ENCODE measurements around the gene NDUFB4. TPM values are rescaled to one million over a fixed set of nuclear protein-coding genes. Genes with fewer than 3 reads are reported as not detected.
"Not testable (repeated sequence)": the region's sequence is repeated elsewhere in the genome, so short reads cannot be mapped to it uniquely, and the experiment has no call there.

The NDUFB4 gene
- total RNA-seq, 5 donors from 2014 or later (not counting 1 experiment from before 2014, with no cell fraction given), result 59.3 to 79.6 (median 73.6) TPM

DNA sequence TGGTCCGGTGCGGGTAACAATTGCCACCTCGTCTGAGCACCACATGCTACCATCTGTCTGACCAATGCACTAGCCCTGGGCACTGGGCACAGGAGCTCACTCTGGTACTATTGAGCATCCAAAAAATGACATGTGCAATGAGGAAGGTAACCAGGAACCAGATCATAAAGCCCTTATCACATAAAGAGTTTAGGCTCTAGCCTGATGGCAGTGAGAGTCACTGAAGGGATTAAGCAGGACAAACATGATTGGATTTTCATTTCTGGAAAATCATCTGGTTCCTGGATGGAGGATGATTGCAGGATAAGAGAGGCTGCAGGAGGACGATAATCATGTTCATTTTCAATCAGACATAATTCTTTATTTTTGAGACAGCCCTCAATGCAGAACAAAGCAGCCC is 12.4 kb downstream of the NDUFB4 start:
- ChIA-PET POLR2A (no interaction called here), CTCF (no interaction called here)
- no peak overlapping the region for H3K4me3 Mint-ChIP-seq
- H3K9me3 ChIP-seq, result no peaks in the 10 kb centered on the region
- WGBS (ENCODE audit: insufficient coverage), result 88% methylated on average over 3 of the region's 4 CpGs
- no peaks in the 10 kb centered on the region for H3K36me3 ChIP-seq (ENCODE audit: control insufficient read depth in 2 of 2, extremely low read depth in 1 of 2, insufficient read depth in 1 of 2, low read length in 1 of 2)
- DNase-seq (no peak), ATAC-seq (replicated peaks in 1 of 4) (no peak)
- H3K27me3 Mint-ChIP-seq, result peaks cover 0 to 8% of the 10 kb centered on the region in 2 donors
- H3K4me1 Mint-ChIP-seq, result no peaks in the 10 kb centered on the region
- no peaks in the 10 kb centered on the region for H3K27me3 ChIP-seq (replicated peaks in 1 of 2; ENCODE audit: control insufficient read depth in 2 of 2, extremely low read depth in 1 of 2, insufficient read depth in 2 of 2, low read length in 1 of 2)
- H3K9me3 Mint-ChIP-seq, result no peaks in the 10 kb centered on the region
- no peaks in the 10 kb centered on the region for H3K4me1 ChIP-seq (ENCODE audit: control insufficient read depth in 1 of 2, extremely low read depth in 1 of 2, insufficient read depth in 2 of 2, low read length in 2 of 2)
- H3K27ac Mint-ChIP-seq, result no peak overlapping the region
- no peak overlapping the region for H3K27ac ChIP-seq (ENCODE audit: low read length)
- H3K36me3 Mint-ChIP-seq, result no peaks in the 10 kb centered on the region
- no peak overlapping the region for H3K4me3 ChIP-seq (ENCODE audit: control insufficient read depth in 1 of 2, extremely low read depth in 1 of 2, low read length in 1 of 2)

DNA sequence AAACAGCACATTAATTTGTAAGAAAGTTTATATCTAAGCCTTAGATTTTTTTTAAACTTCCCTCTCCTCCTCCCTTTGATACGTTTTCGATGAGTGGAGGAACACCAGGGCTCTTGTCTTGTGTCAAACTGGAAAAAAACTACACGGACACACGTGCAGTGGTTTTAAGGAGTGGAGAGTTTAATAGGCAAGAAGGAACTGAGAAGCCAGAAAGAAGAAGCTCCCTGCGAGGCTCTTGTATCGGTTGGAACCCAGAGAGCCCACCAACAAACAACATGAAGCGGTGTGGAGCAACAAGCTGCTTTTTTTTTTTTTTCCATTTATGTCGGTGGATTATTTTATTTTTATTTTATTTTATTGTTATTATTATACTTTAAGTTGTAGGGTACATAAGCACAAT is 18.6 kb downstream of the NDUFB4 start:
- 92% methylated on average over 2 of the region's 8 CpGs for WGBS (ENCODE audit: insufficient coverage)
- Histone ChIP-seq H3K4me3 (ENCODE audit: control insufficient read depth in 1 of 2, extremely low read depth in 1 of 2, low read length in 1 of 2) (no peak overlapping the region), H3K27me3 (replicated peaks in 1 of 2; ENCODE audit: control insufficient read depth in 2 of 2, extremely low read depth in 1 of 2, insufficient read depth in 2 of 2, low read length in 1 of 2) (peaks cover 0 to 3% of the 10 kb centered on the region in 2 experiments), H3K4me1 (ENCODE audit: control insufficient read depth in 1 of 2, extremely low read depth in 1 of 2, insufficient read depth in 2 of 2, low read length in 2 of 2) (no peaks in the 10 kb centered on the region), H3K27ac (ENCODE audit: low read length) (no peak overlapping the region), H3K36me3 (ENCODE audit: control insufficient read depth in 2 of 2, extremely low read depth in 1 of 2, insufficient read depth in 1 of 2, low read length in 1 of 2) (no peaks in the 10 kb centered on the region), H3K9me3 (no peaks in the 10 kb centered on the region)
- H3K4me3 Mint-ChIP-seq, result no peak overlapping the region
- no peaks in the 10 kb centered on the region for H3K4me1 Mint-ChIP-seq
- ATAC-seq (replicated peaks in 1 of 4), result no peak
- CTCF ChIA-PET, result interaction anchor here (0.6 kb wide), 2 partner anchors 180 to 196 kb away, joined by 3 read pairs; no protein-coding TSS in a partner anchor
- POLR2A ChIA-PET, result interaction anchor here (0.6 to 0.7 kb wide), 3 partner anchors 18 to 1234 kb away, joined by 3 to 6 read pairs (median 4); no protein-coding TSS in a partner anchor
- peaks cover 0 to 5% of the 10 kb centered on the region in 2 donors for H3K27me3 Mint-ChIP-seq
- no peak for DNase-seq
- H3K9me3 Mint-ChIP-seq, result no peaks in the 10 kb centered on the region
- H3K36me3 Mint-ChIP-seq, result no peaks in the 10 kb centered on the region
- no peak overlapping the region for H3K27ac Mint-ChIP-seq

DNA sequence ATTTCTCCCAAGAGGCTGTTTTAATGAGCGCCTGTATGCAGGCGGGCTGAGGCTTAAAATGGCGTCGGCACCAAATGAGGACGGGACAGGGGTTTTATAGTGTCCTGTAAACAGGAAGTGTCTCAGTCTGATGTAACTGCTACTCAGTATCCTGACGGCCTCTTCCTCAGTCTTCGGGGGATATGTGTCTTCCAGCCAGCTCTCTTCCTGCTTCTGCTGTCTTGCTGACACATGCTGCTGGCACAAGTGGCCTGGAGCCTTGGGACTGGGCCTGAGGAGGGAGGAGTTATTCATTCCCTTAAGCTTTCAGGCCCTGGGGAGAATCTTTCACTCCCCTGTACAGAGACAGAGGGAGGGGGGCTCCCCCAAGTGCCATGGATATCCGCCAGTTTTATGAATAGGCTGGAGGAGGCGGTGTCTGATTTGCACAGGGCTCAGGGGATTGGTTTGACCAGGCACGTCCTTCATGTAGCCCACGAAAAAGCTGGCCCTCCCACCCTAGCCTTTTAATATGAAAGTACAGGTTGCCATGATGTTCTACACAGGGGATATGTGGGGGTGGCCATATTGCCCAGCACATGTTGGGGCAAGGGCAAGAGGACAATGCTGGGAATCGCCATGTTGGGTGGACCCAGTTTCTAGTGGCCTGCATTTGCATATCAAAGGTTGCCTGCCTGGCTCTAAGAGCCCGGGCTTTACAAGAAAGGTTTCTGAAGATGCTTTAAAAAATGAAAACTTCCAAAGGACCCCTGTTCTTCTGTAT is 19.9 kb downstream of the NDUFB4 start:
- H3K27ac Mint-ChIP-seq, result no peak overlapping the region
- no peaks in the 10 kb centered on the region for H3K4me1 Mint-ChIP-seq
- Histone ChIP-seq H3K27ac (ENCODE audit: low read length) (no peak overlapping the region), H3K4me1 (ENCODE audit: control insufficient read depth in 1 of 2, extremely low read depth in 1 of 2, insufficient read depth in 2 of 2, low read length in 2 of 2) (no peaks in the 10 kb centered on the region), H3K36me3 (ENCODE audit: control insufficient read depth in 2 of 2, extremely low read depth in 1 of 2, insufficient read depth in 1 of 2, low read length in 1 of 2) (no peaks in the 10 kb centered on the region), H3K9me3 (no peaks in the 10 kb centered on the region), H3K4me3 (ENCODE audit: control insufficient read depth in 1 of 2, extremely low read depth in 1 of 2, low read length in 1 of 2) (no peak overlapping the region), H3K27me3 (replicated peaks in 1 of 2; ENCODE audit: control insufficient read depth in 2 of 2, extremely low read depth in 1 of 2, insufficient read depth in 2 of 2, low read length in 1 of 2) (peaks cover 0 to 3% of the 10 kb centered on the region in 2 experiments)
- CTCF ChIA-PET, result no interaction called here
- DNase-seq (no peak), ATAC-seq (replicated peaks in 1 of 4) (no peak)
- no peaks in the 10 kb centered on the region for H3K36me3 Mint-ChIP-seq
- no peaks in the 10 kb centered on the region for H3K9me3 Mint-ChIP-seq
- no peaks in the 10 kb centered on the region for H3K27me3 Mint-ChIP-seq
- WGBS (ENCODE audit: insufficient coverage), result 71% methylated on average over 8 of the region's 13 CpGs
- POLR2A ChIA-PET, result no interaction called here
- H3K4me3 Mint-ChIP-seq, result no peak overlapping the region

DNA sequence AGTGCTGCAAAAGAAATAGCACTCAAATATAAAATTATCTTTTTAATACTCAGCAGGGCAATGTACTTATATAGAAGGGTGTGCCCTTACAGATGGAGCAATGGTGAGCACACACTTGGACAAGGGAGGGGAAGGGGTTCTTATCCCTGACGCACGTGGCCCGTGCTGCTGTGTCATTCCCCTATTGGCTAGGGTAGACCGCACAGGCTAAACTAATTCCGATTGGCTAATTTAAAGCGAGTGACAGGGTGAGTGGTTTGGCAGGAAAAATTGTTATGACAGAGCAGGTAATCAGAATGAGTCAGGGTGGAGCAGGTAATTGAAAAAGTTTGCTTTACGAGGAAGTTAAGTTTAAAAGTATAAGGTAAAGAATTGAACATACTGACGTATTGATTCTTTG is 20.6 kb downstream of the NDUFB4 start:
- H3K9me3 ChIP-seq; H3K4me3 Mint-ChIP-seq; H3K9me3 Mint-ChIP-seq; H3K36me3 Mint-ChIP-seq; H3K27ac Mint-ChIP-seq; H3K27me3 ChIP-seq (replicated peaks in 1 of 2; ENCODE audit: control insufficient read depth in 2 of 2, extremely low read depth in 1 of 2, insufficient read depth in 2 of 2, low read length in 1 of 2); H3K27me3 Mint-ChIP-seq; CTCF ChIA-PET; H3K4me1 Mint-ChIP-seq; H3K36me3 ChIP-seq (ENCODE audit: control insufficient read depth in 2 of 2, extremely low read depth in 1 of 2, insufficient read depth in 1 of 2, low read length in 1 of 2); POLR2A ChIA-PET; DNase-seq; H3K4me1 ChIP-seq (ENCODE audit: control insufficient read depth in 1 of 2, extremely low read depth in 1 of 2, insufficient read depth in 2 of 2, low read length in 2 of 2); H3K27ac ChIP-seq (ENCODE audit: low read length); ATAC-seq (replicated peaks in 1 of 4); H3K4me3 ChIP-seq (ENCODE audit: control insufficient read depth in 1 of 2, extremely low read depth in 1 of 2, low read length in 1 of 2): not testable (repeated sequence)
- WGBS (ENCODE audit: insufficient coverage), result 96% methylated on average over 6 of the region's 8 CpGs

DNA sequence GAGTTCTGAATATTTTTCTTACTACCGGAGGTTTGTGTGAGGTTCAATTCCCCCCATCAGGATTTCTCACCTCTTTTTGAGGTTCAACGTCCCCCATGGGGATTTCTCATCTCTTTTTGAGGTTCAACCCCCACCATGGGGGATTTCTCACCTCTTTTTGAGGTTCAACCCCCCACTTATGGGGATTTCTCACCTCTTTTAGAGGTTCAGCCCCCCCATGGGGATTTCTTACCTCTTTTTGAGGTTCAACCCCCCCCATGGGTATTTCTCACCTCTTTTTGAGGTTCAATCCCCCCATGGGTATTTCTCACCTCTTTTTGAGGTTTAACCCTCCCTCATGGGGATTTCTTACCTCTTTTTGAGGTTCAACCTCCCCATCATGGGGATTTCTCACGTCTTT is 26.3 kb downstream of the NDUFB4 start:
- Mint-ChIP-seq H3K9me3 (peaks cover 9 to 14% (median 10%) of the 10 kb centered on the region in 3 donors), H3K27me3 (peaks cover 3 to 4% of the 10 kb centered on the region in 2 donors), H3K27ac (no peak overlapping the region), H3K4me3 (no peak overlapping the region), H3K4me1 (no peaks in the 10 kb centered on the region), H3K36me3 (peaks cover 4% of the 10 kb centered on the region)
- Histone ChIP-seq H3K27ac (ENCODE audit: low read length) (no peak overlapping the region), H3K9me3 (peaks cover 2% of the 10 kb centered on the region), H3K4me3 (ENCODE audit: control insufficient read depth in 1 of 2, extremely low read depth in 1 of 2, low read length in 1 of 2) (no peak overlapping the region), H3K36me3 (ENCODE audit: control insufficient read depth in 2 of 2, extremely low read depth in 1 of 2, insufficient read depth in 1 of 2, low read length in 1 of 2) (no peaks in the 10 kb centered on the region), H3K27me3 (replicated peaks in 1 of 2; ENCODE audit: control insufficient read depth in 2 of 2, extremely low read depth in 1 of 2, insufficient read depth in 2 of 2, low read length in 1 of 2) (peaks cover 0 to 4% of the 10 kb centered on the region in 2 experiments), H3K4me1 (ENCODE audit: control insufficient read depth in 1 of 2, extremely low read depth in 1 of 2, insufficient read depth in 2 of 2, low read length in 2 of 2) (no peaks in the 10 kb centered on the region)
- ATAC-seq (replicated peaks in 1 of 4), result no peak
- 13% methylated on average over 1 of the region's 3 CpGs for WGBS (ENCODE audit: insufficient coverage)
- no peak for DNase-seq
- ChIA-PET POLR2A (interaction anchor here in 1 of 2 donors (0.7 kb wide), 1 partner anchor 254 kb away, joined by 5 read pairs; no protein-coding TSS in a partner anchor), CTCF (no interaction called here)

DNA sequence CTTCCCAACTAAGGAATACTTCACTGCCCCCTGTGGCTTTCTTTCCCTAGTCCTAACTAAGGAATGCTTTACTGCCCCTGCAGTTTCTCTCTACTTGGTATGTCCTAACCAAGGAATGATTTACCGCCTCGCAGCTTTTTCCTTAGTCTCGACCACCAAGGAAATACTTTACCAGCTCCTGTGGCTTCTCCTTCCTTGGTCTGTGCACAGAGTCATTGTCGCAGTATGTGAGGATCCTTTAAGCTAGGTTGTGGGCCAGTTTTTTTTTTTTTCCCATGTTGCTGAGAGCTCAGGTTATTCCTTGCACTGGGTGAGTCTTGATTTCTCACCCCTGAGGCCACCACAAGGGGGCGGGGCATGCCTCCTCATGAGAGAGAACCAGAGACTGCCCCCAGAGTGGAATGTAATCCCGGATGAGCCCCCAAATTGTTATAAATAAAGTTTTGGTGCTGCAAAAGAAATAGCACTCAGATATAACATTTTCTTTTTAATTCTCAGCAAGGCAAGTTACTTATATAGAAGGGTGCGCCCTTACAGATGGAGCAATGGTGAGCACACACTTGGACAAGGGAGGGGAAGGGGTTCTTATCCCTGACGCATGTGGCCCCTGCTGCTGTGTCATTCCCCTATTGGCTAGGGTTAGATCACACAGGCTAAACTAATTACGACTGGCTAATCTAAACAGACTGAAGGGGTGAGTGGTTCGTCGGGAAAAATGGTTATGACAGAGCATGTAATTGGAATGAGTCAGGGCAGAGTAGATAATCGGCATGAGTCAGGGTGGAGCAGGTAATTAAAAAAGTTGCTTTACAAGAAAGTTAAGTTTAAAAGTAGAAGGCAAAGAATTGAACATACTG is 27.0 kb downstream of the NDUFB4 start:
- peaks cover 0 to 4% of the 10 kb centered on the region in 2 experiments for H3K27me3 ChIP-seq (replicated peaks in 1 of 2; ENCODE audit: control insufficient read depth in 2 of 2, extremely low read depth in 1 of 2, insufficient read depth in 2 of 2, low read length in 1 of 2)
- ATAC-seq (replicated peaks in 1 of 4) (no peak), DNase-seq (peak in 7 of 35 experiments; percentile 1 to 11 (median 5))
- no peak overlapping the region for H3K4me3 Mint-ChIP-seq
- H3K27ac Mint-ChIP-seq, result no peak overlapping the region
- H3K36me3 Mint-ChIP-seq, result peaks cover 4% of the 10 kb centered on the region
- H3K36me3 ChIP-seq (ENCODE audit: control insufficient read depth in 2 of 2, extremely low read depth in 1 of 2, insufficient read depth in 1 of 2, low read length in 1 of 2), result no peaks in the 10 kb centered on the region
- peaks cover 3 to 4% of the 10 kb centered on the region in 2 donors for H3K27me3 Mint-ChIP-seq
- POLR2A ChIA-PET, result interaction anchor here in 1 of 2 donors (0.7 kb wide), 1 partner anchor 254 kb away, joined by 5 read pairs; no protein-coding TSS in a partner anchor
- H3K4me3 ChIP-seq (ENCODE audit: control insufficient read depth in 1 of 2, extremely low read depth in 1 of 2, low read length in 1 of 2), result no peak overlapping the region
- CTCF ChIA-PET, result no interaction called here
- H3K9me3 Mint-ChIP-seq, result peaks cover 9 to 14% (median 10%) of the 10 kb centered on the region in 3 donors
- no peaks in the 10 kb centered on the region for H3K4me1 ChIP-seq (ENCODE audit: control insufficient read depth in 1 of 2, extremely low read depth in 1 of 2, insufficient read depth in 2 of 2, low read length in 2 of 2)
- no peak overlapping the region for H3K27ac ChIP-seq (ENCODE audit: low read length)
- 100% methylated on average over 4 of the region's 12 CpGs for WGBS (ENCODE audit: insufficient coverage)
- no peaks in the 10 kb centered on the region for H3K4me1 Mint-ChIP-seq
- peaks cover 2% of the 10 kb centered on the region for H3K9me3 ChIP-seq

Measured in T-cell (primary cell).